ENCODE results near the gene TOP2B.

Gene TOP2B

DNA sequence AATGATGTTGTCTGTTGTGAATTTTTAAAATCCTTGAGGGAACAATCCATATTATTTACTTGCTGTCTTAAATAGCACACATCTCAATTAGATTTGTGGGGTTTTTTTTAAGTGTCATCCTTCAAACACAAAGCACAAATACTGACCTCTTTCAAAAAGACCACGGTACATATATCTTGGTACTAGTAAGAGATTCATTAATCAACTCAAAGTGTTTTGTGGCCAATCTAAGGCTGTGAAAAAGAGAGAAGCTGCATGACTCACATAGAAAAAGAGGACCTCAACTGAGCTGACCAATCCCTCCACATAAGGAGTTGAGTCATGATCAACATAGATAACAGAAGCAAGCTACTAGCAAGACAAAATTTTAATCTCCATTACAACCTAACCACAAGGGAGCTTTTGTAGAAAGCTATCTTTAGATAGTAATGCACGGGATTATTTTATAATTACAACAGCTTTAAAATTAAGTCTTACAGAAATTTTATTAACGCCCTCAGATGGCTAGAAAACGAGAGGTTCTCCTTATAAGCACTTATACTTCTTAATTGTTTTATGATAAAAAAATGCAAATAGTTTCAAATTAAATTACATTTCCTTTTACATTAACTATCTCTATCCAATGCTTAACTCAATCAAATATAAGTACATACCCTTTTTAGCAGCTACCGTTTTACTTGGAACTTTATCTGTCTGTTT lies 60.5 kb downstream of the TOP2B start:
- H3K9me3 Mint-ChIP-seq, result no peaks in the 10 kb centered on the region
- H3K4me3 Mint-ChIP-seq, result no peak overlapping the region
- H3K27ac Mint-ChIP-seq, result no peak overlapping the region
- no peaks in the 10 kb centered on the region for H3K27me3 Mint-ChIP-seq
- no peak for ATAC-seq
- H3K36me3 Mint-ChIP-seq, result peaks cover 34% of the 10 kb centered on the region
- H3K4me1 Mint-ChIP-seq, result no peaks in the 10 kb centered on the region

DNA sequence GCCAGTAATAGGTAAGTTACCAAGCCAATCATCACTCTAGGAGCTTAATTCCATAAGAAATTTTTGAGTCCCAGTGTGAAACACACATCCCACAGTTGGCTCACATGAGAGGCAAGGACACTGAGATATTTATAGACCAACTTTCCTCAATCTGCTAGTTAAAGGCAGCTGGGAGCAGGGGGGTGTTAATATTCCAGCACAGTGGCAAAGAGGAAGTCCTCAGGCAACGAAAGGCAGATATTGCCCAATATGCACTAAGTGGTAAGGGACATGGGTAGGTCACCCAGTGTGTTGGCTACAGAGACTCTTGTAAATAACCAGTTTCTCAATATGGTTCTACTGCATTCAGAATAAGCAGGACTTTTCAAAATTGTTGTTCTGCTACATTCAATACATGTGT lies 61.0 kb downstream of the TOP2B start:
- Mint-ChIP-seq H3K9me3 (no peaks in the 10 kb centered on the region), H3K27ac (no peak overlapping the region), H3K36me3 (peaks cover 36% of the 10 kb centered on the region), H3K27me3 (no peaks in the 10 kb centered on the region), H3K4me3 (no peak overlapping the region), H3K4me1 (no peaks in the 10 kb centered on the region)
- ATAC-seq, result no peak

DNA sequence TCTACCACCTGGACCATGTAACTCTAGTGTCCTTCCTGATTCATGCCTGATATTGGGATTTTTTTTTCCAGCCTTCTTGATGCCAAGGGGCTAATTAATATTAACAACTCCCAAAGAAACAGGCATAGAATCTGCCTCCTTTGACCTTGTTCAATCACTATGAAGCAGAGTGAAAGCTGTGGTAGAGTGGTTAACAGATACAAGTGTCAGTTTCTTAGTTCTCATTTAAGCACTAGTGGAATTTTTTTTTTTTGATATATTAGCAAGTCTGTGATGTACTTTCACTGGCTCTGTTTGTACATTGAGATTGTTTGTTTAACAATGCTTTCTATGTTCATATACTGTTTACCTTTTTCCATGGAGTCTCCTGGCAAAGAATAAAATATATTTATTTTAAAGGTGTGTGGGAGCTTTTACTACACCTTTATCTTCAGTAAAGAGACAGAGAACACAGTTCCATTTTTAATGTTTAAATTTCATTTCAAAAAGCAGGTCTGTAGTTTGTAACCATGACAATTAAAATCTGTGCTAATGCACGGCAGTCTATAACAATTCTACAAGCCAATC lies 67.1 kb downstream of the TOP2B start:
- no peaks in the 10 kb centered on the region for H3K9me3 Mint-ChIP-seq
- no peak for ATAC-seq
- peaks cover 12% of the 10 kb centered on the region for H3K36me3 Mint-ChIP-seq
- H3K4me3 Mint-ChIP-seq, result no peak overlapping the region
- H3K27me3 Mint-ChIP-seq, result no peaks in the 10 kb centered on the region
- H3K27ac Mint-ChIP-seq, result no peak overlapping the region
- no peaks in the 10 kb centered on the region for H3K4me1 Mint-ChIP-seq

DNA sequence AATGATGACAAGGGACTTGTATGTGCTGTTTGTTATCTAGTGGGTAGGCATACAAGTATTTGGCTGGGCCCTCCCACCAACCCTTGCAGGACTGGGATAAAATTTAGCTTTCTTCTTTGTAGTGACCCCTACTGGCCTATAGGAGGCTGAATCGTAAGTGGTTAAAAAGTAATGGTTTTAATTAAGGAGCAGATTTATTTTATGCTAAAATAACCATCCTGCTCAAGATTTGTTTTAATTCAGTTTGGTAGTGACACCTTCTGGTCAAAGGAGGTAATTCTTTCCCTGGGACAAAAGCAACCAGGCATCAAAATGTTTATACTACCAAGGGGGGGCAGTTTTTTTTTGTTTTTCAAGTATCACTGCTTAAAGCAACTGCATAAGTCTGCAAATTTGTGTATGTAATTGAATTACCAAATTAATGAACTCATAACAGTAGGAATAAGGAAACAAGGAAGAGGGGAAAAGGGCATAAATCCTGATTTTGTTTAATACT lies 70.7 kb downstream of the TOP2B start:
- Mint-ChIP-seq H3K4me1 (no peaks in the 10 kb centered on the region), H3K27me3 (no peaks in the 10 kb centered on the region), H3K4me3 (no peak overlapping the region), H3K27ac (no peak overlapping the region), H3K36me3 (peaks cover 12% of the 10 kb centered on the region), H3K9me3 (no peaks in the 10 kb centered on the region)
- no peak for ATAC-seq

GRCh38 chr3:25593001-25593400 lies 71.7 kb downstream of the TOP2B start:
- no peak overlapping the region for H3K27ac Mint-ChIP-seq
- ATAC-seq, result no peak

DNA sequence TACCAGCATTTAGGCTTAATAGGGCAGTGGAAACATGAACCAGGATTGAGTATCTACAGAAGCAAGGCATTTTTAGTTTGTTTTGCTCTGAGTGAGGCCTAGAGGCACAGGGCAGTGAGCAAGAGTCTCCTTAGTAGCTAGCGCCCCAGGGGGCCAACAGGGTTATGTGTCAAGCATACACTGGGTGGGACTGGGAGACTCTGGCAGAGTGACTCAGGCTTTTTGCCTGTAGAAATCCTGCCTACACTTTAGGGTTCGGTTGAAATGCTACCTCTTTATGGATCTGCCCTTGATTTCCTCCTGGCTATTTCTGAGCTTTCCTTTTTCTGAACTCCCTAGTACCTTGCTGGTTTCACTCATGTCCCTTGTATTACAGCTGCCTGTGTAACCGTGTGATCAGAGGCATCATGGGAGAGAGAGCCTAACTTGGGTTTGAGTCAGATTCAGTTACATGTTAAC lies 72.2 kb downstream of the TOP2B start:
- no peaks in the 10 kb centered on the region for H3K36me3 Mint-ChIP-seq
- no peaks in the 10 kb centered on the region for H3K27me3 Mint-ChIP-seq
- H3K9me3 Mint-ChIP-seq, result peaks cover 5% of the 10 kb centered on the region
- H3K4me3 Mint-ChIP-seq, result no peak overlapping the region
- no peaks in the 10 kb centered on the region for H3K4me1 Mint-ChIP-seq
- no peak for ATAC-seq
- no peak overlapping the region for H3K27ac Mint-ChIP-seq

More at GRCh38 chr3:25593001-25593400, 71.7 kb downstream of the TOP2B start:
- H3K4me3 Mint-ChIP-seq, result no peak overlapping the region
- H3K9me3 Mint-ChIP-seq, result peaks cover 2% of the 10 kb centered on the region
- no peaks in the 10 kb centered on the region for H3K4me1 Mint-ChIP-seq
- peaks cover 3% of the 10 kb centered on the region for H3K36me3 Mint-ChIP-seq
- no peaks in the 10 kb centered on the region for H3K27me3 Mint-ChIP-seq

- Mint-ChIP-seq H3K9me3 (peaks cover 5% of the 10 kb centered on the region), H3K27ac (no peak overlapping the region), H3K27me3 (no peaks in the 10 kb centered on the region), H3K4me1 (no peaks in the 10 kb centered on the region), H3K36me3 (no peaks in the 10 kb centered on the region), H3K4me3 (no peak overlapping the region)
- ATAC-seq, result no peak
These were observed 74.9 kb downstream of the TOP2B start for GRCh38 chr3:25589783-25590258.

DNA sequence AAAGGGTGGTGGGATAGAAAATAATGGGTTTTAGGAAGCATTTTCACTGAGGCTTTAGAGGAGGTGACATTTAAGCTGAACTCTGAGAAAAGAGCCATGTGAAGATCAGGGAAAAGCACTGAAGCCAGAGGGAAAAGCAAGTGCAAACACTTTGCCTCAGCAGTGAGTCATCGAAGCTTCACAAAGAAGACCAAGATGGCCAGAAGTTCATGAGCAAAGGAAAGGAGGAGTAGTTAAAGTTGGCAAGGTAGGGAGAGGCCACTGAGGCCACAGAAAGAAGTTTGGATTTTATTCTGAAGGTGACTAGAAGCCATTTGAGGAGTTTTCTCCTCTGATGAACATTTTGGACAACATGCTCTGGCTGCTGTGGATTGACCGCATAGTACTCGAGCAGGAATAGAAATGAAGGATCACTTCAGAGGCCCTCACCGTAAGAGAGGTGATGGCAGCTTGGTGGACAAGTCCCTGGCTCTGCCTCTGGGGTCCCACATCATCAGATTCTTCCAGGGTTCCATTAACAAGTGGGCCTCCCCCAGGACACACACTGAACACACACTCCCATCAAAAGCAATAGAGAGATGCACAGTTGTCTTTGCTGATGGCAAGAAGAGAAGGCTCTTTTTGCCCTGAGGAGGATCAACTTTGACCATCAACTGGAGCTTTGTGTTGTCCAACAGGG lies 75.5 kb downstream of the TOP2B start:
- H3K36me3 Mint-ChIP-seq, result no peaks in the 10 kb centered on the region
- no peak overlapping the region for H3K4me3 Mint-ChIP-seq
- no peak for ATAC-seq
- H3K27ac Mint-ChIP-seq, result no peak overlapping the region
- H3K9me3 Mint-ChIP-seq, result peaks cover 5% of the 10 kb centered on the region
- H3K27me3 Mint-ChIP-seq, result peaks cover 5% of the 10 kb centered on the region
- H3K4me1 Mint-ChIP-seq, result no peaks in the 10 kb centered on the region

- no peak for ATAC-seq
- Mint-ChIP-seq H3K4me1 (no peaks in the 10 kb centered on the region), H3K9me3 (peaks cover 5% of the 10 kb centered on the region), H3K27ac (no peak overlapping the region), H3K36me3 (no peaks in the 10 kb centered on the region), H3K27me3 (peaks cover 12% of the 10 kb centered on the region), H3K4me3 (no peak overlapping the region)
These were observed 76.1 kb downstream of the TOP2B start for GRCh38 chr3:25588441-25589103.

GRCh38 chr3:25587975-25588374 lies 76.7 kb downstream of the TOP2B start:
- H3K27me3 Mint-ChIP-seq, result peaks cover 14% of the 10 kb centered on the region
- H3K36me3 Mint-ChIP-seq, result no peaks in the 10 kb centered on the region
- ATAC-seq, result no peak
- H3K27ac Mint-ChIP-seq, result no peak overlapping the region
- H3K4me1 Mint-ChIP-seq, result no peaks in the 10 kb centered on the region
- H3K4me3 Mint-ChIP-seq, result no peak overlapping the region
- peaks cover 5% of the 10 kb centered on the region for H3K9me3 Mint-ChIP-seq

GRCh38 chr3:25587526-25587925 lies 77.2 kb downstream of the TOP2B start:
- peaks cover 14% of the 10 kb centered on the region for H3K27me3 Mint-ChIP-seq
- H3K4me1 Mint-ChIP-seq, result no peaks in the 10 kb centered on the region
- H3K9me3 Mint-ChIP-seq, result peaks cover 5% of the 10 kb centered on the region
- no peak overlapping the region for H3K27ac Mint-ChIP-seq
- H3K36me3 Mint-ChIP-seq, result no peaks in the 10 kb centered on the region
- no peak overlapping the region for H3K4me3 Mint-ChIP-seq
- ATAC-seq, result no peak

GRCh38 chr3:25587094-25587493 lies 77.6 kb downstream of the TOP2B start:
- ATAC-seq, result no peak
- Mint-ChIP-seq H3K36me3 (no peaks in the 10 kb centered on the region), H3K27ac (no peak overlapping the region), H3K4me3 (no peak overlapping the region), H3K4me1 (no peaks in the 10 kb centered on the region), H3K9me3 (peaks cover 5% of the 10 kb centered on the region), H3K27me3 (peaks cover 14% of the 10 kb centered on the region)

GRCh38 chr3:25586553-25586952 lies 78.2 kb downstream of the TOP2B start:
- H3K9me3 Mint-ChIP-seq, result peaks cover 5% of the 10 kb centered on the region
- ATAC-seq, result no peak
- H3K27me3 Mint-ChIP-seq, result peaks cover 14% of the 10 kb centered on the region
- H3K36me3 Mint-ChIP-seq, result no peaks in the 10 kb centered on the region
- H3K4me1 Mint-ChIP-seq, result no peaks in the 10 kb centered on the region
- no peak overlapping the region for H3K27ac Mint-ChIP-seq
- no peak overlapping the region for H3K4me3 Mint-ChIP-seq

GRCh38 chr3:25586167-25586505 lies 78.6 kb downstream of the TOP2B start:
- no peak for ATAC-seq
- no peaks in the 10 kb centered on the region for H3K4me1 Mint-ChIP-seq
- H3K9me3 Mint-ChIP-seq, result peaks cover 5% of the 10 kb centered on the region
- H3K4me3 Mint-ChIP-seq, result no peak overlapping the region
- no peaks in the 10 kb centered on the region for H3K36me3 Mint-ChIP-seq
- peaks cover 14% of the 10 kb centered on the region for H3K27me3 Mint-ChIP-seq
- H3K27ac Mint-ChIP-seq, result no peak overlapping the region

GRCh38 chr3:25585361-25586166 lies 79.1 kb downstream of the TOP2B start:
- Mint-ChIP-seq H3K4me1 (no peaks in the 10 kb centered on the region), H3K27me3 (peaks cover 14% of the 10 kb centered on the region), H3K4me3 (no peak overlapping the region), H3K9me3 (peaks cover 5% of the 10 kb centered on the region), H3K27ac (no peak overlapping the region), H3K36me3 (no peaks in the 10 kb centered on the region)
- no peak for ATAC-seq
